ENCODE results near the gene MYORG.

GRCh38 chr9:34346873-34347799 lies 29.6 kb downstream of the MYORG start:
- no peak for TF ChIP-seq CTCF (conservative IDR thresholded peaks at IDR 0.05)
- no peak for TF ChIP-seq ZFX (IDR thresholded peaks at IDR 0.05)
